HG03108 (cell line): ENCODE data around the gene STK39.

Experiments used
- ATAC-seq: cut with Tn5 transposase; IDR thresholded peaks from one replicate; pipeline ENCODE4 v1.9.1; 2021; ENCODE audit warnings: moderate library complexity; ENCODE audit not compliant: unreplicated experiment

Gene STK39

GRCh38 chr2:168244318-168244717, 3.1 kb downstream of the STK39 start:
- no peak for ATAC-seq

GRCh38 chr2:168243061-168243460, 4.3 kb downstream of the STK39 start:
- ATAC-seq: no peak

GRCh38 chr2:168241746-168242145, 5.6 kb downstream of the STK39 start:
- ATAC-seq: no peak

GRCh38 chr2:168241208-168241607, 6.2 kb downstream of the STK39 start:
- ATAC-seq: no peak

GRCh38 chr2:168239281-168239680, 8.1 kb downstream of the STK39 start:
- ATAC-seq: no peak

- no peak for ATAC-seq
Observed at GRCh38 chr2:168237741-168238140, 9.7 kb downstream of the STK39 start.

- ATAC-seq: no peak
Observed at GRCh38 chr2:168234407-168235085, 12.8 kb downstream of the STK39 start.

- no peak for ATAC-seq
Observed at GRCh38 chr2:168233726-168234406, 13.5 kb downstream of the STK39 start.

- ATAC-seq: no peak
Observed at GRCh38 chr2:168233166-168233565, 14.2 kb downstream of the STK39 start.

GRCh38 chr2:168231609-168232241, 15.7 kb downstream of the STK39 start:
- no peak for ATAC-seq

GRCh38 chr2:168230389-168230788, 17.0 kb downstream of the STK39 start:
- ATAC-seq: no peak

- ATAC-seq: no peak
Observed at GRCh38 chr2:168224346-168224745, 23.0 kb downstream of the STK39 start.

- ATAC-seq: no peak
Observed at GRCh38 chr2:168222088-168222487, 25.3 kb downstream of the STK39 start.

GRCh38 chr2:168220965-168221819, 26.2 kb downstream of the STK39 start:
- no peak for ATAC-seq

GRCh38 chr2:168217920-168218319, 29.5 kb downstream of the STK39 start:
- no peak for ATAC-seq

- no peak for ATAC-seq
Observed at GRCh38 chr2:168216351-168217005, 30.9 kb downstream of the STK39 start.

GRCh38 chr2:168215813-168216212, 31.6 kb downstream of the STK39 start:
- no peak for ATAC-seq

- ATAC-seq: no peak
Observed at GRCh38 chr2:168212866-168213265, 34.5 kb downstream of the STK39 start.

GRCh38 chr2:168212167-168212566, 35.2 kb downstream of the STK39 start:
- ATAC-seq: no peak

- ATAC-seq: no peak
Observed at GRCh38 chr2:168211664-168212163, 35.7 kb downstream of the STK39 start.
